Eye (tissue), 1 donor: Measurements from ENCODE around the gene KRTAP1-5.
A peak's percentile ranks its signal among the peaks of the same experiment; 100 is the strongest.
"Not testable (repeated sequence)": the region's sequence is repeated elsewhere in the genome, so short reads cannot be mapped to it uniquely, and the experiment has no call there.

ENCODE experiments used
- DNase-seq: peaks from one replicate; pipeline ENCODE4 v3.0.0-alpha.2; 2015

KRTAP1-5 gene

GRCh38 chr17:41002814-41003213 is 24.2 kb downstream of the KRTAP1-5 start:
- DNase-seq: no peak

GRCh38 chr17:41001795-41002194 is 25.2 kb downstream of the KRTAP1-5 start:
- DNase-seq: no peak

- not testable (repeated sequence) for DNase-seq
Measured at GRCh38 chr17:40999563-40999962, 27.4 kb downstream of the KRTAP1-5 start, which contains the start of gene KRTAP3-2. TSS of gene KRTAP3-2 (minus strand) at chr17:40999906. CDS start at chr17:40999853, 53 bp downstream.

GRCh38 chr17:40997361-40997760 is 29.6 kb downstream of the KRTAP1-5 start:
- DNase-seq: no peak

GRCh38 chr17:40996829-40997228 is 30.2 kb downstream of the KRTAP1-5 start:
- no peak for DNase-seq

- DNase-seq: no peak
Measured at GRCh38 chr17:40995116-40995515, 31.9 kb downstream of the KRTAP1-5 start.

GRCh38 chr17:40993839-40994238 is 33.2 kb downstream of the KRTAP1-5 start, which contains the start of gene KRTAP3-3:
TSS of gene KRTAP3-3 (minus strand) at chr17:40994164. CDS start at chr17:40994097, 67 bp downstream.
- no peak for DNase-seq

- DNase-seq: no peak
Measured at GRCh38 chr17:40993084-40993483, 33.9 kb downstream of the KRTAP1-5 start.

- no peak for DNase-seq
Measured at GRCh38 chr17:40992666-40993065, 34.3 kb downstream of the KRTAP1-5 start.

- DNase-seq: no peak
Measured at GRCh38 chr17:40986920-40987319, 40.1 kb downstream of the KRTAP1-5 start.

GRCh38 chr17:40984226-40984625 is 42.8 kb downstream of the KRTAP1-5 start, which contains the start of gene KRT40:
TSS of gene KRT40 (minus strand) at chr17:40984326. CDS start at chr17:40984273, 53 bp downstream.
- no peak for DNase-seq

GRCh38 chr17:40981115-40981514 is 45.9 kb downstream of the KRTAP1-5 start:
- DNase-seq: no peak

GRCh38 chr17:40980596-40980995 is 46.4 kb downstream of the KRTAP1-5 start:
- peak; percentile 69 for DNase-seq

GRCh38 chr17:40980117-40980516 is 46.9 kb downstream of the KRTAP1-5 start:
- no peak for DNase-seq

GRCh38 chr17:40978575-40979151 is 48.3 kb downstream of the KRTAP1-5 start:
- DNase-seq: no peak
